Suprapubic skin (tissue), 4 donors: ENCODE results near the gene C6orf52.

Experiments
- EP300 ChIP-seq: sonication (generic); formaldehyde crosslinking; IDR thresholded peaks from one replicate; pipeline ENCODE4 v1.6.1; 2017; ENCODE audit warnings: antibody characterized with exemption
- POLR2A ChIP-seq, 2 donors: fragments of 450-650 bp; IDR thresholded peaks; one replicate each; pipeline ENCODE4 v1.6.1; 2017; ENCODE audit warnings: antibody characterized with exemption in 2 of 2, mild to moderate bottlenecking in 2 of 2, moderate library complexity in 2 of 2
- POLR2AphosphoS5 ChIP-seq, 3 donors: sonication (generic); formaldehyde crosslinking; IDR thresholded peaks; one replicate each; pipeline ENCODE4 v1.6.1; 2017; ENCODE audit warnings: antibody characterized with exemption in 3 of 3
- TF ChIP-seq, protein P1 (sequence below), 2 donors: fragments of 200-600 bp in 1 of 2; fragments of 450-650 bp in 1 of 2; sonication (generic) in 1 of 2; IDR thresholded peaks; one replicate each; pipeline ENCODE4 v1.5.1; 2016 to 2019; ENCODE audit warnings: antibody characterized with exemption in 2 of 2, mild to moderate bottlenecking in 1 of 2, moderate library complexity in 1 of 2

DNA sequence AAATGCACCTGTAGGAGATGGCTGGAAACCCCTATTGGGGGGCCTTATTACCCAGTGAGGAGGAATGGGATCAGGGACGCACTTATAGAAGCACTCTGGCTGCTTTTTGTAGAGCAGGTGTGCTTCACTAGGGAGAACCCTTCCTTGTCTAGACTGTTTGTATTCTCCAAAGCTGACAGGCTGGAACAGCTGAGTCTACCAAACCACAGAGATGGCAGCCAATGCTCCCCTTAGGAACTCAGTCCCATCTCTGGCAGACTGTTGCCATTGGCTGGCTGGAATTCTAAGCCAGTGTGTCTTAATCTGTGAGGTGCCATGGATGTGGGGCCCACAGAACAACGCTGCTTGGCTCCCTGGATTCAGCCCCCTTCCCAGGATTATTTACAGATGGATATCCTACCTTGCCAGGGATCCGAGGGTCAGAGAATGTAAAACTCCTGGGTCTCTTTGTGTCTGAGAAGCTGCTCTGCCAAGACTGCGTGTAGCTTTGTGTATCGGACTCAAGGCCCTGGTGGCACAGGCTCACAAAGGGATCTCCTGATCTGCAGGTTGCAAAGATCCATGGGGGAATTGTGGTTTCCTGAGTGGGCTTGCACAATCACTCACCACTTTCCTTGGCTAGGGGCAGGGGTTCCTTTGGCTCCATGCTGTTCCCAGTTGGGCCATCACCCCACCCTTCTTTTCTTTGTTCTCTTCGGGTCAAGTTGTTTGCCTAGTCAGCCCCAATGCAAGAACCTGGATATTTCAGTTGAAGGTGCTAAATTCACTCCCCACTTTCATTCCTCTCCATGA is 26.1 kb downstream of the C6orf52 start:
- TF ChIP-seq, protein P1, sequence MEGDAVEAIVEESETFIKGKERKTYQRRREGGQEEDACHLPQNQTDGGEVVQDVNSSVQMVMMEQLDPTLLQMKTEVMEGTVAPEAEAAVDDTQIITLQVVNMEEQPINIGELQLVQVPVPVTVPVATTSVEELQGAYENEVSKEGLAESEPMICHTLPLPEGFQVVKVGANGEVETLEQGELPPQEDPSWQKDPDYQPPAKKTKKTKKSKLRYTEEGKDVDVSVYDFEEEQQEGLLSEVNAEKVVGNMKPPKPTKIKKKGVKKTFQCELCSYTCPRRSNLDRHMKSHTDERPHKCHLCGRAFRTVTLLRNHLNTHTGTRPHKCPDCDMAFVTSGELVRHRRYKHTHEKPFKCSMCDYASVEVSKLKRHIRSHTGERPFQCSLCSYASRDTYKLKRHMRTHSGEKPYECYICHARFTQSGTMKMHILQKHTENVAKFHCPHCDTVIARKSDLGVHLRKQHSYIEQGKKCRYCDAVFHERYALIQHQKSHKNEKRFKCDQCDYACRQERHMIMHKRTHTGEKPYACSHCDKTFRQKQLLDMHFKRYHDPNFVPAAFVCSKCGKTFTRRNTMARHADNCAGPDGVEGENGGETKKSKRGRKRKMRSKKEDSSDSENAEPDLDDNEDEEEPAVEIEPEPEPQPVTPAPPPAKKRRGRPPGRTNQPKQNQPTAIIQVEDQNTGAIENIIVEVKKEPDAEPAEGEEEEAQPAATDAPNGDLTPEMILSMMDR (IDR thresholded peaks at IDR 0.05), result no peak
- no peak for TF ChIP-seq POLR2A (IDR thresholded peaks at IDR 0.05)
- TF ChIP-seq EP300, result no peak
- no peak for TF ChIP-seq POLR2AphosphoS5 (IDR thresholded peaks at IDR 0.05)
